HG02852 (cell line): ENCODE results near the gene EDARADD.
A peak's percentile ranks its signal among the peaks of the same experiment; 100 is the strongest.

Source experiments
- ATAC-seq: cut with Tn5 transposase; IDR thresholded peaks from one replicate; pipeline ENCODE4 v1.9.1; 2021; ENCODE audit warnings: mild to moderate bottlenecking, moderate library complexity; ENCODE audit not compliant: unreplicated experiment

Gene EDARADD

GRCh38 chr1:236511735-236512418, 117.8 kb downstream of the EDARADD start:
- no peak for ATAC-seq

GRCh38 chr1:236514703-236515442, 120.8 kb downstream of the EDARADD start:
- ATAC-seq: no peak

GRCh38 chr1:236515443-236515958, 121.4 kb downstream of the EDARADD start:
- ATAC-seq: no peak

DNA sequence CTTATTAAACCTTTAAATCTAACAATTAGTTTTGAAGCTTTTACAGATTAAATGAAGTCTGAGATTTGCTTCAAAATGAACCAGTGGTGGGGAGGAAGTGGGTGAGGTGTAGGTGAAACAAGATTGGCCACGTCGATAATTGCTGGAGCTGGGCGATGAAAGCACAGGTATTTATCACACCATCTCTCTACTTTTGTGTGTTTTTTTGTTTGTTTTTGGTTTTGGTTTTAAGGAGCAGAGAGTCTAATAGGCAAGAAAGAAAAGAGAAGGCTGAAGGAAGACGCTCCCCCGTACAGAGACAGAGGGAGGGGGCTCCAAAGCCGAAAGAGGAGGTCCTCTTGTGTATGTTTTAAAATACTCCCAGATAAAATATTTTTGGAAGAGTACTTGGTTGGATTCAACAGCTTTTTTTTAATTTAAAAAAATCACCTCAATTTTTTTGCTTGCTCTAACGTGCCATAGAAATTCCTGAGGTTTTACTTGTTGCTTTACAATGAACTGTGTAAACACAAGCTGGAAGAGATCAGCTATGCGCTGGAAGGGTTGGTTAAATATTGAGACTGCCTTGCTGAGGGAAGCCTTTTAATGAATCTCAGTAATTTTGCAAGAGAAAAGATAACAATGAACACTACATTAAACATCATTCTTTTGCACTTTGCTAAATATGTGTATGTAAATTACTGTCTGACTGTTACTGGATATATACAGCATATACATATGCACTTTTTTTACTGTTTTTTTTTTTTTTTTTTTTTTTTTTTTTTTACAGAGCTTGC, 123.0 kb downstream of the EDARADD start:
- no peak for ATAC-seq

DNA sequence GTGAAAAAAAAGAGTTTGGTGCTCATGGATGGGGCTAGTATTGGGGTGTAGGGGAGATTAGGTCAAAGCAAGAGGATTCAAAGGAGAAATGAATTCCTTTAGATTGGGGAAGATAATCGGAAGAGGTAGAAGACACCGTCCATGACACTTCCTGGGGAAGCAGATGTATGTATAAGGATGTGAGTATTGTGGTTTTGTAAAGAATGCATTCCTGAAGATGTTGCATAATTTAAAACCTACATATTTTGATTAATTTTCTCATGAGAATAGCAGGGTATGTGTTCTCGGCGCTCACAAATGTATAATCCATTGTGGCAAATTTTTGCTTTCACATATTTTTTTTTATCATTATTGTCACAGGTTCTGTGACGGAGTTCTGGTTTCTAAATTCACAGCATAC, 124.2 kb downstream of the EDARADD start:
- ATAC-seq: no peak

- no peak for ATAC-seq
Measured at GRCh38 chr1:236520445-236521005, 126.4 kb downstream of the EDARADD start.

- ATAC-seq: peak; percentile 1
Measured at GRCh38 chr1:236522937-236523703, 129.0 kb downstream of the EDARADD start.

GRCh38 chr1:236523704-236524141, 129.6 kb downstream of the EDARADD start, which contains the start of gene LGALS8:
Gene LGALS8 (plus strand): TSS chr1:236523982. CDS start chr1:236526071, 2,089 bp downstream.
- peak; percentile 69 for ATAC-seq

DNA sequence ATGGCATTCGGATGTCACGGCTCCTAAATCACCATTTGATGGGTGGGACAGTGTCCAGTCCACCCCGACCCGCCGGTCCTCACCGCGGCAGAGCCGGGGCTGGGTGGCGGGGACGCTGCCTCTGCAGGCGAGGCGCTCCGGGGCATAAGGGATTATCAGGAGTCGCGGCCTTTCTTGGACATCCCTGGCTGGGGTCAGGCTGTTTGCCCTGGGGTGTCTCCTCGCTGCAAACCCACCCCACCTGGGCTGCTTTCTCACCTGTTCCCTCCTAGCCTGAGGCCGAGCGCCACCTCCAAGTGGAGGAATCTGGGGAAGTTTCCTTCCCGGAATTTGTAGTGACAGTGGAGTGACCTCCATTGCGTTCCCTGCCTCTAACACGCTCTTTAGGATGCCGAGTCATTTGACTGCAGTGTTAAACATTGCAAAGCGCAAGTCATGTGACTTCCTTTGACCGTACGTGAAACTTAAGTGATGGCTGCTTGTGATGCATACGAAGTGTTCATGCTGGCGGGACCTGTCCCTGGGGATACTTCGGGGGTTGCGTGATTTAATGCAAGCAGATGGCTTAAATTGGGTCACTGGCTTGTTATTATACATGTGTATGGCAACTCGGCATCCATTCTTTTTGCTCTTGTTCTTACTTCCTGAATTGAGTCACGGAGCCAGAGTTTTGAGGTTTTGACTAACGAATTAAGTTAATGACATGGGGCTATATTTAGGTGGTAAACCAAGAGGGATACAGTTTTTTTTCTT, 130.2 kb downstream of the EDARADD start:
- ATAC-seq: peak; percentile 90

- ATAC-seq: no peak
Measured at GRCh38 chr1:236524895-236525184, 130.8 kb downstream of the EDARADD start.

GRCh38 chr1:236526079-236526478, 132.0 kb downstream of the EDARADD start:
- no peak for ATAC-seq

DNA sequence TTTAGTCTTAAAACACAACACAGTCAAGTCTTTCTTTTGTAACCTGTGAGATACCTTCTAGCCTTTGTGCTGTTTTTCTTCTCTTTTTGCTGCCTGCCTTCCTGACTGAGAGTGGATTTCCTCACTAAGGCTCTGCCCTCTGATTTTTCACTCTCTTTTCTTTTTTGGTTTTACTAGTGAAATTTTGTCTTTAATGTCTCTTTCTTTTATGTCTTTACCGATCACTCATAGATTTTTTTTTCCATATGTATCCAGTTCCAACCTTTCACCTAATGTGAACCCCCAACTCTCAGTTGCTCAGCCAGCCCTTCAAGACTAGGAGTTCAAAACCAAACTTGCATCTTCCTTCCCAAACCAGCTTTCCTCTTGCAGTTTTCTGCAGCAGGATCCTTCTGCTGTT, 136.2 kb downstream of the EDARADD start:
- ATAC-seq: no peak

DNA sequence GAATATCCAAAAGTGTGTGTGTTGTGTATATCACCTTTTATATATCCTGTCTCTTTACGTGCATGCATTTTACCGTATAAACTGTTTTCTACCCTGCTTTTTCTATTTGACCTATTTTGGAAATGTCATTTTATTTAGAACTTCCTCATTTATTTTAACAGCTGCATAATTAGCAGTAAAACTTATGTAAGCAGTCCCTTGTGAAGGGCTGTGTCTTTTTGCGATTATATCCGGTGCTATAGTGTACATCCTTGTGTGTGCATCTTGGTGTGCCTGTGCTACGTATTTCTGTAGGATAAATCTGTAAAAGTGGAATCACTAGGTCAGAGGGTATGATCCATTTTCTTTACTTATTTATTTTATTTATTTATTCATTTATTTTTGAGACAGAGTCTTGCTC, 136.9 kb downstream of the EDARADD start:
- no peak for ATAC-seq

DNA sequence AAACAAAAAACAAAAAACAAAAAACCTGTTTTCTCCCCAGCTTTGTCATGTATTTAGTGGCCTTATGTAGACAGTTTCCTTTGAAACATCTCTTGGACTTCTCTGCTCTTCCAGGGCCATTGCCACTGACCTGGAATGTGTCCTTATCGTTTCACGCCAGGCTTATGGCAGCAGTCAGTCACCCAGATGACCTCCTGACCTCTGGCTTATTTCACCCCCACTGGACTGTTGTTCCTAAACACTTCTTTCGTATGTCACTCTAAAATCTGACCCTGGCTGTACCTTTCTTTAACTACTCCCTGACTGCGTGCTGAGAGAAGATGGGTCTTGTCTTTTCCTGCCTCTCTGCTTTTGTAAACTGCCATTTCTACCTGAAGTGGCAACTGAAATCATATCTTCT, 138.8 kb downstream of the EDARADD start:
- no peak for ATAC-seq

GRCh38 chr1:236534151-236534651, 140.1 kb downstream of the EDARADD start:
- no peak for ATAC-seq
